Adrenal gland (tissue), 5 donors: ENCODE data around the gene CASP10.
"Not testable (repeated sequence)": the region's sequence is repeated elsewhere in the genome, so short reads cannot be mapped to it uniquely, and the experiment has no call there.

Experiments
- POLR2A ChIP-seq, 2 donors: fragments of 450-650 bp; IDR thresholded peaks; one replicate each; pipeline ENCODE4 v1.6.1; 2017; ENCODE audit warnings: antibody characterized with exemption in 2 of 2, mild to moderate bottlenecking in 2 of 2, moderate library complexity in 1 of 2
- TF ChIP-seq, protein P1 (sequence below), 6 experiments: fragments of 450-650 bp in 4 of 6; fragments of 200-600 bp in 2 of 6; sonication (generic) in 1 of 6; IDR thresholded peaks; 1 replicate in 5 of 6; 2 replicates in 1 of 6; pipeline versions ENCODE4 v1.5.1 to v1.8.0; 2016 to 2021; ENCODE audit warnings: antibody characterized with exemption in 6 of 6, mild to moderate bottlenecking in 2 of 6, moderate library complexity in 1 of 6
- donor health status: DM: no; HTN: no; CAD: no.

DNA sequence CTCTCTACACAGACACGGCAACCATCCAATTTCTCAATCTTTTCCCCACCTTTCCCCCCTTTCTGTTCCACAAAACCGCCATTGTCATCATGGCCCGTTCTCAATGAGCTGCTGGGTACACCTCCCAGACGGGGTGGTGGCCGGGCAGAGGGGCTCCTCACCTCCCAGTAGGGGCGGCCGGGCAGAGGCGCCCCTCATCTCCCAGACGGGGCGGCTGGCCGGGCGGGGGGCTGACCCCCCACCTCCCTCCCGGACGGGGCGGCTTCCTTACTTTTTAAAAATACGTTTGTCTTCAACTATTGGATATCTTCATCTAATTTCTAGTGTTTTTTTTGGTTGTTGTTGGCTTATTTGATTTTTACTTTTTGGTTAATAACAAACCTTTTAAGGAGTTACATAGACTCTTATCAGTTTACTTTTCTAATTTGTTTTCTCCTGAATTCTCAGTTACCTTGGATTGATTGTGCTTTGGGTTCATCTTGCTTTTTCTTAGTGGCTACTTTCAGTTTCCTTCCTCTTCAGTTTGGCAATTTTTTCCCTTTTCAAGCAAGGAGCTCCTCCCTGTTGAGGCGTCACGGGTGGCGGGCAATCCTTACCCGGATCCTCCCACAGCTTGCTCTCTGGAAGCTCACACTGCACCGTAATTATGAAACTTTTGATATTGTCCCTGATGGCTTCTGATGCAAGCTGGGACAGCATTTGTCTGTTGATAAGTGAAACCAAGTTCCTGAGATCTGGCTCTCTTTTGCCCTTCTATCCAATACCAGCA is 56.4 kb downstream of the CASP10 start:
- TF ChIP-seq, protein P1, sequence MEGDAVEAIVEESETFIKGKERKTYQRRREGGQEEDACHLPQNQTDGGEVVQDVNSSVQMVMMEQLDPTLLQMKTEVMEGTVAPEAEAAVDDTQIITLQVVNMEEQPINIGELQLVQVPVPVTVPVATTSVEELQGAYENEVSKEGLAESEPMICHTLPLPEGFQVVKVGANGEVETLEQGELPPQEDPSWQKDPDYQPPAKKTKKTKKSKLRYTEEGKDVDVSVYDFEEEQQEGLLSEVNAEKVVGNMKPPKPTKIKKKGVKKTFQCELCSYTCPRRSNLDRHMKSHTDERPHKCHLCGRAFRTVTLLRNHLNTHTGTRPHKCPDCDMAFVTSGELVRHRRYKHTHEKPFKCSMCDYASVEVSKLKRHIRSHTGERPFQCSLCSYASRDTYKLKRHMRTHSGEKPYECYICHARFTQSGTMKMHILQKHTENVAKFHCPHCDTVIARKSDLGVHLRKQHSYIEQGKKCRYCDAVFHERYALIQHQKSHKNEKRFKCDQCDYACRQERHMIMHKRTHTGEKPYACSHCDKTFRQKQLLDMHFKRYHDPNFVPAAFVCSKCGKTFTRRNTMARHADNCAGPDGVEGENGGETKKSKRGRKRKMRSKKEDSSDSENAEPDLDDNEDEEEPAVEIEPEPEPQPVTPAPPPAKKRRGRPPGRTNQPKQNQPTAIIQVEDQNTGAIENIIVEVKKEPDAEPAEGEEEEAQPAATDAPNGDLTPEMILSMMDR (IDR thresholded peaks at IDR 0.05): not testable (repeated sequence)
- not testable (repeated sequence) for TF ChIP-seq POLR2A (IDR thresholded peaks at IDR 0.05)
